HEK293 (cell line): ENCODE data around the gene STRIT1.

ENCODE experiments used
- CTCF ChIP-seq: fragments of 450-650 bp; formaldehyde crosslinking; IDR thresholded peaks from 2 replicates; pipeline ENCODE4 v1.5.1; 2016; ENCODE audit warnings: missing biosample characterization, missing genetic modification characterization
- HOXD13 ChIP-seq: sonication (generic); formaldehyde crosslinking; IDR thresholded peaks from 2 replicates; pipeline ENCODE4 v1.8.0; 2022; ENCODE audit warnings: missing genetic modification reagents, borderline replicate concordance
- REST ChIP-seq: fragments of 450-650 bp; formaldehyde crosslinking; IDR thresholded peaks from 2 replicates; pipeline ENCODE4 v1.5.1; 2016; ENCODE audit warnings: missing biosample characterization, missing genetic modification characterization
- ZNF274 ChIP-seq, 2 experiments: fragments of 200-500 bp in 1 of 2; fragments of 450-650 bp in 1 of 2; sonication (Bioruptor generic) in 1 of 2; formaldehyde crosslinking in 1 of 2; IDR thresholded peaks; 2 replicates each; pipeline versions ENCODE4 v1.5.1 to v1.6.1; 2014 to 2016; ENCODE audit warnings: borderline replicate concordance in 1 of 2, inconsistent platforms in 1 of 2, low read length in 1 of 2, missing biosample characterization in 1 of 2, missing genetic modification characterization in 1 of 2
- ZNF416 ChIP-seq: fragments of 450-650 bp; formaldehyde crosslinking; IDR thresholded peaks from 2 replicates; pipeline ENCODE4 v1.5.1; 2016; ENCODE audit warnings: missing biosample characterization, missing genetic modification characterization
- ZNF501 ChIP-seq: fragments of 450-650 bp; formaldehyde crosslinking; IDR thresholded peaks from 2 replicates; pipeline ENCODE4 v1.5.1; 2016; ENCODE audit warnings: missing biosample characterization, missing genetic modification characterization
- ZNF677 ChIP-seq: fragments of 450-650 bp; IDR thresholded peaks from 2 replicates; pipeline ENCODE4 v1.5.0; 2018; ENCODE audit warnings: missing biosample characterization, mild to moderate bottlenecking, missing genetic modification characterization, moderate library complexity
- ZNF777 ChIP-seq: fragments of 450-650 bp; formaldehyde crosslinking; IDR thresholded peaks from 2 replicates; pipeline ENCODE4 v1.5.1; 2017; ENCODE audit warnings: missing biosample characterization, missing genetic modification characterization, borderline replicate concordance
- ZSCAN5A ChIP-seq: fragments of 450-650 bp; formaldehyde crosslinking; IDR thresholded peaks from 2 replicates; pipeline ENCODE4 v1.5.1; 2016; ENCODE audit warnings: missing biosample characterization, missing genetic modification characterization

- TF ChIP-seq ZNF501 (tag by site-specific recombination), result no peak
- no peak for TF ChIP-seq CTCF (tag by site-specific recombination)
- no peak for TF ChIP-seq REST (tag by site-specific recombination)
- TF ChIP-seq HOXD13 (CRISPR knock-in tag), result no peak
- no peak for TF ChIP-seq ZNF416 (tag by site-specific recombination)
- TF ChIP-seq ZNF777 (tag by site-specific recombination), result no peak
- no peak for TF ChIP-seq ZNF677 (tag by site-specific recombination)
- no peak for TF ChIP-seq ZSCAN5A
- TF ChIP-seq ZNF274 (IDR thresholded peaks at IDR 0.05; ENCODE audit: low read length), result no peak
- TF ChIP-seq ZNF274 (tag by site-specific recombination; IDR thresholded peaks at IDR 0.05; ENCODE audit: borderline replicate concordance), result no peak
Observed at GRCh38 chr3:155303540-155304097, 10.1 kb upstream of the STRIT1 start.
